ENCODE data around the gene FAM24A. TPM values are rescaled to one million over a fixed set of nuclear protein-coding genes. Genes with fewer than 3 reads are reported as not detected.
"Not testable (repeated sequence)": the region's sequence is repeated elsewhere in the genome, so short reads cannot be mapped to it uniquely, and the experiment has no call there.

FAM24A gene
- total and polyA plus RNA-seq, 2 experiments from 2014 or later: not detected

DNA sequence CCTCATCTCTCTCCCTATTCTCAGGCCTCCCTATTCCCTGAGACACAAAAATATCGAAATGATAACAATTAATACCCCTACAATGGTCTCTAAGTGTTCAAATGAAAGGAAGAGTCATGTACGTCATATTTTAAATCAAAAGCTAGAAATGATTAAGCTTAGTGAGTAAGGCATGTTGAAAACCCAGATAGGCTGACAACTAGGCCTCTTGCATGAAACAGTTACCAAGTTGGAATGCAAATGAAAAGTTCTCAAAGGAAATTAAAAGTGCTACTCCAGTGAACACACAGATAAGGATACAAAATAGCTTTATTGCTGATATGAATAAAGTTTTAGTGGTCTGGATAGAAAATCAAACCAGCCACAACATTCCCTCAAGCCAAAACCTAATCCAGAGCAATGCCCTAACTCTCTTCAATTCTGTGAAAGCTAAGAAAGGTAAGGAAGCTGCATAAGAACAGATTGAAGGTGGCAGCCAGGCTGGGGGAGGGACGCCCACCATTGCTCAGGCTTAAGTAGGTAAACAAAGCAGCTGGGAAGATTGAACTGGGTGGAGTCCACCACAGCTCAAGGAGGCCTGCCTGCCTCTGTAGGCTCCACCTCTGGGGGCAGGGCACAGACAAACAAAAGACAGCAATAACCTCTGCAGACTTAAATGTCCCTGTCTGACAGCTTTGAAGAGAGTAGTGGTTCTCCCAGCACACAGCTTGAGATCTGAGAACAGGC lies 43.5 kb upstream of the FAM24A start:
- peaks cover 53% of the 10 kb centered on the region for H3K9me3 Mint-ChIP-seq
- not testable (repeated sequence) for H3K27me3 Mint-ChIP-seq (ENCODE audit: insufficient read depth, low read depth, poor library complexity); H3K4me1 ChIP-seq (ENCODE audit: insufficient read depth); H3K4me3 ChIP-seq; H3K4me1 Mint-ChIP-seq; H3K9me2 ChIP-seq (ENCODE audit: insufficient read depth); H3K27me3 ChIP-seq (ENCODE audit: insufficient read depth); H4K20me1 ChIP-seq (replicated peaks; ENCODE audit: insufficient read depth); H3K4me2 ChIP-seq; DNase-seq (ENCODE audit: low spot score); ATAC-seq; H3K27ac ChIP-seq (ENCODE audit: low read depth); H2AFZ ChIP-seq; H3F3A ChIP-seq (replicated peaks; ENCODE audit: low read depth); H3K4me3 Mint-ChIP-seq; H3K27ac Mint-ChIP-seq
- Histone ChIP-seq H3K79me2 (replicated peaks; ENCODE audit: insufficient read depth) (peaks cover 100% of the 10 kb centered on the region), H3K36me3 (ENCODE audit: insufficient read depth) (peaks cover 20% of the 10 kb centered on the region)
- H3K36me3 Mint-ChIP-seq (ENCODE audit: low read depth): peaks cover 52% of the 10 kb centered on the region

DNA sequence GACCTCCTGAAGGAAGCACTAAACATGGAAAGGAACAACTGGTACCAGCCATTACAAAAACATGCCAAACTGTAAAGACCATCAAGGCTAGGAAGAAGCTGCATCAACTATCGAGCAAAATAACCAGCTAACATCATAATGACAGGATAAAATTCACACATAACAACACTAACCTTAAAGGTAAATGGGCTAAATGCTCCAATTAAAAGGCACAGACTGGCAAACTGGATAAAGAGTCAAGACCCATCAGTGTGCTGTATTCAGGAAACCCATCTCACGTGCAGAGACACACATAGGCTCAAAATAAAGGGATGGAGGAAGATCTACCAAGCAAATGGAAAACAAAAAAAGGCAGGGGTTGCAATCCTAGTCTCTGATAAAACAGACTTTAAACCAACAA lies 41.6 kb upstream of the FAM24A start:
- H3K27ac ChIP-seq (ENCODE audit: low read depth); H3K4me1 ChIP-seq (ENCODE audit: insufficient read depth); H3K4me2 ChIP-seq; H3K27me3 Mint-ChIP-seq (ENCODE audit: insufficient read depth, low read depth, poor library complexity); H3F3A ChIP-seq (replicated peaks; ENCODE audit: low read depth); H3K27me3 ChIP-seq (ENCODE audit: insufficient read depth); DNase-seq (ENCODE audit: low spot score); H4K20me1 ChIP-seq (replicated peaks; ENCODE audit: insufficient read depth); H3K9me2 ChIP-seq (ENCODE audit: insufficient read depth); H2AFZ ChIP-seq; H3K4me3 ChIP-seq; H3K4me3 Mint-ChIP-seq; ATAC-seq; H3K4me1 Mint-ChIP-seq; H3K27ac Mint-ChIP-seq: not testable (repeated sequence)
- Histone ChIP-seq H3K36me3 (ENCODE audit: insufficient read depth) (peaks cover 20% of the 10 kb centered on the region), H3K79me2 (replicated peaks; ENCODE audit: insufficient read depth) (peaks cover 100% of the 10 kb centered on the region)
- Mint-ChIP-seq H3K36me3 (ENCODE audit: low read depth) (peaks cover 63% of the 10 kb centered on the region), H3K9me3 (peaks cover 56% of the 10 kb centered on the region)

DNA sequence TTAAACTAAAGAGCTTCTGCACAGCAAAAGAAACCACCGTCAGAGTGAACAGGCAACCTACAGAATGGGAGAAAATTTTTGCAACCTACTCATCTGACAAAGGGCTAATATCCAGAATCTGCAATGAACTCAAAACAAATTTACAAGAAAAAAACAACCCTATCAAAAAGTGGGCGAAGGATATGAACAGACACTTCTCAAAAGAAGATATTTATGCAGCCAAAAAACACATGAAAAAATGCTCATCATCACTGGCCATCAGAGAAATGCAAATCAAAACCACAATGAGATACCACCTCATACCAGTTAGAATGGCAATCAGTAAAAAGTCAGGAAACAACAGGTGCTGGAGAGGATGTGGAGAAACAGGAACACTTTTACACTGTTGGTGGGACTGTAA lies 38.5 kb upstream of the FAM24A start:
- Histone ChIP-seq H3K79me2 (replicated peaks; ENCODE audit: insufficient read depth) (peaks cover 87% of the 10 kb centered on the region), H3K36me3 (ENCODE audit: insufficient read depth) (peaks cover 13% of the 10 kb centered on the region), H3K4me1 (ENCODE audit: insufficient read depth) (peaks cover 34% of the 10 kb centered on the region)
- peaks cover 40% of the 10 kb centered on the region for H3K9me3 Mint-ChIP-seq
- not testable (repeated sequence) for H3K27me3 Mint-ChIP-seq (ENCODE audit: insufficient read depth, low read depth, poor library complexity); H3K27ac Mint-ChIP-seq; H3F3A ChIP-seq (replicated peaks; ENCODE audit: low read depth); H3K4me3 Mint-ChIP-seq; H2AFZ ChIP-seq; DNase-seq (ENCODE audit: low spot score); H3K4me2 ChIP-seq; H4K20me1 ChIP-seq (replicated peaks; ENCODE audit: insufficient read depth); H3K4me3 ChIP-seq; H3K27ac ChIP-seq (ENCODE audit: low read depth); H3K27me3 ChIP-seq (ENCODE audit: insufficient read depth); ATAC-seq; H3K9me2 ChIP-seq (ENCODE audit: insufficient read depth)
- peaks cover 60% of the 10 kb centered on the region for H3K36me3 Mint-ChIP-seq (ENCODE audit: low read depth)
- H3K4me1 Mint-ChIP-seq: peaks cover 36% of the 10 kb centered on the region

DNA sequence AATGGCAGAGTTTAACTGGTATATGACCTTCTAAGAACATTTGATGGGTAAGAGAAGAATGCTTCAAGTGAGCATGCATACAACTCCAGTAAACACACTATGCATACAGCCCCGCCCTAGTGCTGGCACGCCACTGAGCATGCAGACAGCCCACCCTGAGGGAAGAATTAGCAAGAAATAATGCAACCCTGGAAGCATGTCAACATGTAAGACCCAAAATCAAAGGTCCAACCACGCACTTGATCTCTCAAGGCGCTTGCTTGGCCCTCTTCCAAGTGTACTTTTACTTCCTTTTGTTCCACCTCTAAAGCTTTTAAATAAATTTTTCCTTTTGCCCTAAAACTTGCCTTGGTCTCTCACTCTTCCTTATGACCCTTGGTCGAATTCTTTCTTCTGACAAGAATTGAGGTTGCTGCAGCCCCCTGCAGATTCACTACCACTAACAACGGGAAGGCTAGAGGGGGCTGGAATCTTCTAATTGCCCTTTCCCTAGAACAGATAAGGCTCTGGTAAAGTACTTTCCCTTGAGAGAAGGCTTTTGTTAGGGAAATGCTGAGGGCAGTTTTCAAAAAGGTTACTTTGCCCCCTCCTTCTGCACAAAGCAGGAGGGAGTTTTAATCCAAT lies 34.5 kb upstream of the FAM24A start:
- Mint-ChIP-seq H3K27me3 (ENCODE audit: insufficient read depth, low read depth, poor library complexity) (peaks cover 25% of the 10 kb centered on the region), H3K4me1 (peaks cover 66% of the 10 kb centered on the region)
- H3K4me2 ChIP-seq: peak overlapping the region; percentile 89
- TF ChIP-seq NANOG (IDR thresholded peaks at IDR 0.05; ENCODE audit: borderline replicate concordance) (peak; percentile 51), POLR2AphosphoS5 (IDR thresholded peaks at IDR 0.05; ENCODE audit: low read depth) (no peak), ZNF114 (CRISPR knock-in tag; IDR thresholded peaks at IDR 0.05) (no peak)
- TF ChIP-seq, protein P1, sequence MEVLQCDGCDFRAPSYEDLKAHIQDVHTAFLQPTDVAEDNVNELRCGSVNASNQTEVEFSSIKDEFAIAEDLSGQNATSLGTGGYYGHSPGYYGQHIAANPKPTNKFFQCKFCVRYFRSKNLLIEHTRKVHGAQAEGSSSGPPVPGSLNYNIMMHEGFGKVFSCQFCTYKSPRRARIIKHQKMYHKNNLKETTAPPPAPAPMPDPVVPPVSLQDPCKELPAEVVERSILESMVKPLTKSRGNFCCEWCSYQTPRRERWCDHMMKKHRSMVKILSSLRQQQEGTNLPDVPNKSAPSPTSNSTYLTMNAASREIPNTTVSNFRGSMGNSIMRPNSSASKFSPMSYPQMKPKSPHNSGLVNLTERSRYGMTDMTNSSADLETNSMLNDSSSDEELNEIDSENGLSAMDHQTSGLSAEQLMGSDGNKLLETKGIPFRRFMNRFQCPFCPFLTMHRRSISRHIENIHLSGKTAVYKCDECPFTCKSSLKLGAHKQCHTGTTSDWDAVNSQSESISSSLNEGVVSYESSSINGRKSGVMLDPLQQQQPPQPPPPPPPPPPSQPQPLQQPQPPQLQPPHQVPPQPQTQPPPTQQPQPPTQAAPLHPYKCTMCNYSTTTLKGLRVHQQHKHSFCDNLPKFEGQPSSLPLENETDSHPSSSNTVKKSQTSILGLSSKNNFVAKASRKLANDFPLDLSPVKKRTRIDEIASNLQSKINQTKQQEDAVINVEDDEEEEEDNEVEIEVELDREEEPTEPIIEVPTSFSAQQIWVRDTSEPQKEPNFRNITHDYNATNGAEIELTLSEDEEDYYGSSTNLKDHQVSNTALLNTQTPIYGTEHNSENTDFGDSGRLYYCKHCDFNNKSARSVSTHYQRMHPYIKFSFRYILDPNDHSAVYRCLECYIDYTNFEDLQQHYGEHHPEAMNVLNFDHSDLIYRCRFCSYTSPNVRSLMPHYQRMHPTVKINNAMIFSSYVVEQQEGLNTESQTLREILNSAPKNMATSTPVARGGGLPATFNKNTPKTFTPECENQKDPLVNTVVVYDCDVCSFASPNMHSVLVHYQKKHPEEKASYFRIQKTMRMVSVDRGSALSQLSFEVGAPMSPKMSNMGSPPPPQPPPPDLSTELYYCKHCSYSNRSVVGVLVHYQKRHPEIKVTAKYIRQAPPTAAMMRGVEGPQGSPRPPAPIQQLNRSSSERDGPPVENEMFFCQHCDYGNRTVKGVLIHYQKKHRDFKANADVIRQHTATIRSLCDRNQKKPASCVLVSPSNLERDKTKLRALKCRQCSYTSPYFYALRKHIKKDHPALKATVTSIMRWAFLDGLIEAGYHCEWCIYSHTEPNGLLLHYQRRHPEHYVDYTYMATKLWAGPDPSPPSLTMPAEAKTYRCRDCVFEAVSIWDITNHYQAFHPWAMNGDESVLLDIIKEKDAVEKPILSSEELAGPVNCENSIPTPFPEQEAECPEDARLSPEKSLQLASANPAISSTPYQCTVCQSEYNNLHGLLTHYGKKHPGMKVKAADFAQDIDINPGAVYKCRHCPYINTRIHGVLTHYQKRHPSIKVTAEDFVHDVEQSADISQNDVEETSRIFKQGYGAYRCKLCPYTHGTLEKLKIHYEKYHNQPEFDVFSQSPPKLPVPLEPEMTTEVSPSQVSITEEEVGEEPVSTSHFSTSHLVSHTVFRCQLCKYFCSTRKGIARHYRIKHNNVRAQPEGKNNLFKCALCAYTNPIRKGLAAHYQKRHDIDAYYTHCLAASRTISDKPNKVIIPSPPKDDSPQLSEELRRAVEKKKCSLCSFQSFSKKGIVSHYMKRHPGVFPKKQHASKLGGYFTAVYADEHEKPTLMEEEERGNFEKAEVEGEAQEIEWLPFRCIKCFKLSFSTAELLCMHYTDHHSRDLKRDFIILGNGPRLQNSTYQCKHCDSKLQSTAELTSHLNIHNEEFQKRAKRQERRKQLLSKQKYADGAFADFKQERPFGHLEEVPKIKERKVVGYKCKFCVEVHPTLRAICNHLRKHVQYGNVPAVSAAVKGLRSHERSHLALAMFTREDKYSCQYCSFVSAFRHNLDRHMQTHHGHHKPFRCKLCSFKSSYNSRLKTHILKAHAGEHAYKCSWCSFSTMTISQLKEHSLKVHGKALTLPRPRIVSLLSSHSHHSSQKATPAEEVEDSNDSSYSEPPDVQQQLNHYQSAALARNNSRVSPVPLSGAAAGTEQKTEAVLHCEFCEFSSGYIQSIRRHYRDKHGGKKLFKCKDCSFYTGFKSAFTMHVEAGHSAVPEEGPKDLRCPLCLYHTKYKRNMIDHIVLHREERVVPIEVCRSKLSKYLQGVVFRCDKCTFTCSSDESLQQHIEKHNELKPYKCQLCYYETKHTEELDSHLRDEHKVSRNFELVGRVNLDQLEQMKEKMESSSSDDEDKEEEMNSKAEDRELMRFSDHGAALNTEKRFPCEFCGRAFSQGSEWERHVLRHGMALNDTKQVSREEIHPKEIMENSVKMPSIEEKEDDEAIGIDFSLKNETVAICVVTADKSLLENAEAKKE (CRISPR knock-in tag; IDR thresholded peaks at IDR 0.05): 0 out of 2 replicates have a peak, but pooled peaks have one; percentile 39

More for the DNA sequence above, 34.5 kb upstream of the FAM24A start:
- DNase-seq (ENCODE audit: low spot score): peak; percentile 76
- Histone ChIP-seq H2AFZ (no peak overlapping the region), H3K4me3 (peak overlapping the region; percentile 60), H3K9me2 (ENCODE audit: insufficient read depth) (no peaks in the 10 kb centered on the region), H3K27ac (ENCODE audit: low read depth) (peak overlapping the region; percentile 91), H3K4me1 (ENCODE audit: insufficient read depth) (peaks cover 50% of the 10 kb centered on the region), H3K36me3 (ENCODE audit: insufficient read depth) (no peaks in the 10 kb centered on the region), H3F3A (replicated peaks; ENCODE audit: low read depth) (peaks cover 4% of the 10 kb centered on the region), H3K79me2 (replicated peaks; ENCODE audit: insufficient read depth) (peaks cover 66% of the 10 kb centered on the region), H4K20me1 (replicated peaks; ENCODE audit: insufficient read depth) (no peaks in the 10 kb centered on the region), H3K27me3 (ENCODE audit: insufficient read depth) (peaks cover 14% of the 10 kb centered on the region; the same call in 1 of the 2 replicates)
- Mint-ChIP-seq H3K4me3 (peak overlapping the region; percentile 50), H3K9me3 (peaks cover 13% of the 10 kb centered on the region; the same call in 2 of the 3 replicates), H3K36me3 (ENCODE audit: low read depth) (peaks cover 38% of the 10 kb centered on the region), H3K27ac (peak overlapping the region; percentile 89)
- peak; percentile 77 for ATAC-seq

All from GM23338 (cell line).